ENCODE data around the gene KAZALD1. TPM values are rescaled to one million over a fixed set of nuclear protein-coding genes. Genes with fewer than 3 reads are reported as not detected.

The KAZALD1 gene
- total and polyA plus RNA-seq, 7 donors: 0.49 to 40.2 (median 3.9) TPM

DNA sequence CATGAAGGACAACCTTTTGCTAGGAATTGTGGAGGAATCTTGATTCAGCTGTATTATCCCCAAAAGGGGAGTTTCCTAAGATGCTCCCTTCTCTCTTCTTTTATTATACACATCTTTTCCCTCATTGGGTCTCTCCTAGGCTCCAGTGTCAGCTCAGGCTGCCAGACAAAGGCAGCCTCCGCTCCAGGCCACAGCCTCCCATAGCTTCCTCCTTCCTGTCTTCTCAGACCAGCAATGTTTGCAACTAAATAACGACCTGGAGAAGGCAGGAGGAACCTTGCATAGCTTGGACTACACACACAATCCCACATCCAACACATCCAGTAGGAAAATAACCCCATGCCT, 18.5 kb upstream of the KAZALD1 start:
- Histone ChIP-seq H3K36me3 (peaks cover 0 to 19% (median 1%) of the 10 kb centered on the region in 4 donors), H3K4me1 (peaks cover 0 to 19% (median 13%) of the 10 kb centered on the region in 4 donors), H3K27ac (peak overlapping the region; percentile 81 to 87 (median 84)), H3K4me3 (peak overlapping the region; percentile 34 to 56 (median 51)), H3K27me3 (peaks cover 11 to 25% (median 19%) of the 10 kb centered on the region in 3 donors), H3K9me3 (no peaks in the 10 kb centered on the region)
- intact Hi-C loops (cut with DNase I): loop anchor here (2.0 kb wide), 1 partner anchor 17 kb away; the partner anchor contains the start of gene KAZALD1
- WGBS, 2 donors: 8 to 25% methylated on average over 2 of the region's 2 CpGs
- TF ChIP-seq EP300 (IDR thresholded peaks at IDR 0.05): no peak
- TF ChIP-seq, protein P1, sequence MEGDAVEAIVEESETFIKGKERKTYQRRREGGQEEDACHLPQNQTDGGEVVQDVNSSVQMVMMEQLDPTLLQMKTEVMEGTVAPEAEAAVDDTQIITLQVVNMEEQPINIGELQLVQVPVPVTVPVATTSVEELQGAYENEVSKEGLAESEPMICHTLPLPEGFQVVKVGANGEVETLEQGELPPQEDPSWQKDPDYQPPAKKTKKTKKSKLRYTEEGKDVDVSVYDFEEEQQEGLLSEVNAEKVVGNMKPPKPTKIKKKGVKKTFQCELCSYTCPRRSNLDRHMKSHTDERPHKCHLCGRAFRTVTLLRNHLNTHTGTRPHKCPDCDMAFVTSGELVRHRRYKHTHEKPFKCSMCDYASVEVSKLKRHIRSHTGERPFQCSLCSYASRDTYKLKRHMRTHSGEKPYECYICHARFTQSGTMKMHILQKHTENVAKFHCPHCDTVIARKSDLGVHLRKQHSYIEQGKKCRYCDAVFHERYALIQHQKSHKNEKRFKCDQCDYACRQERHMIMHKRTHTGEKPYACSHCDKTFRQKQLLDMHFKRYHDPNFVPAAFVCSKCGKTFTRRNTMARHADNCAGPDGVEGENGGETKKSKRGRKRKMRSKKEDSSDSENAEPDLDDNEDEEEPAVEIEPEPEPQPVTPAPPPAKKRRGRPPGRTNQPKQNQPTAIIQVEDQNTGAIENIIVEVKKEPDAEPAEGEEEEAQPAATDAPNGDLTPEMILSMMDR (IDR thresholded peaks at IDR 0.05): no peak
- no peak for TF ChIP-seq POLR2AphosphoS5 (IDR thresholded peaks at IDR 0.05)
- TF ChIP-seq POLR2A (IDR thresholded peaks at IDR 0.05): no peak
- no peak for DNase-seq

DNA sequence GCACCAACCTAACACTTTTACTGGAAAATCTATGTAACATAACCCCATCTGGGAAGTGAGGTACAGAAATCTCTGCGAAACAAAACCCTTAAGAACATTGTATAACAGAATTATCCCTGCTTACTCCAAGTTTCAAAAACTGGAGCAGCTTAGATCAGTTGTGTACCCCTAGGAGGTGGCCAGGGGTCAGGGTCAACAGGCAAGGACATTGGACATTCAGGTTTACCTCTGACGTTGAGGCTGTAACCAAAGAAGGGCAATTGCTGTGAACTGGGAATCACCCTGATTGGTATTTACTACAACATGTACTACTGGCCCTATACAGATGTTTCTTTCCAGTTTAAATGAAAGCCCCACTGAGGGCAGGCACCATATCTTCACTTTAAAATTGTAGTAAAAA, 17.7 kb upstream of the KAZALD1 start:
- Histone ChIP-seq H3K4me1 (peaks cover 0 to 19% (median 13%) of the 10 kb centered on the region in 4 donors), H3K27ac (no peak overlapping the region), H3K36me3 (peaks cover 0 to 11% (median 0%) of the 10 kb centered on the region in 4 donors), H3K27me3 (peaks cover 19 to 33% (median 27%) of the 10 kb centered on the region in 3 donors), H3K9me3 (no peaks in the 10 kb centered on the region), H3K4me3 (no peak overlapping the region)
- intact Hi-C loops (cut with DNase I): no loop called here
- DNase-seq: no peak
- 77 to 83% methylated on average over 2 of the region's 2 CpGs for WGBS, 2 donors
- no peak for TF ChIP-seq EP300 (IDR thresholded peaks at IDR 0.05)

DNA sequence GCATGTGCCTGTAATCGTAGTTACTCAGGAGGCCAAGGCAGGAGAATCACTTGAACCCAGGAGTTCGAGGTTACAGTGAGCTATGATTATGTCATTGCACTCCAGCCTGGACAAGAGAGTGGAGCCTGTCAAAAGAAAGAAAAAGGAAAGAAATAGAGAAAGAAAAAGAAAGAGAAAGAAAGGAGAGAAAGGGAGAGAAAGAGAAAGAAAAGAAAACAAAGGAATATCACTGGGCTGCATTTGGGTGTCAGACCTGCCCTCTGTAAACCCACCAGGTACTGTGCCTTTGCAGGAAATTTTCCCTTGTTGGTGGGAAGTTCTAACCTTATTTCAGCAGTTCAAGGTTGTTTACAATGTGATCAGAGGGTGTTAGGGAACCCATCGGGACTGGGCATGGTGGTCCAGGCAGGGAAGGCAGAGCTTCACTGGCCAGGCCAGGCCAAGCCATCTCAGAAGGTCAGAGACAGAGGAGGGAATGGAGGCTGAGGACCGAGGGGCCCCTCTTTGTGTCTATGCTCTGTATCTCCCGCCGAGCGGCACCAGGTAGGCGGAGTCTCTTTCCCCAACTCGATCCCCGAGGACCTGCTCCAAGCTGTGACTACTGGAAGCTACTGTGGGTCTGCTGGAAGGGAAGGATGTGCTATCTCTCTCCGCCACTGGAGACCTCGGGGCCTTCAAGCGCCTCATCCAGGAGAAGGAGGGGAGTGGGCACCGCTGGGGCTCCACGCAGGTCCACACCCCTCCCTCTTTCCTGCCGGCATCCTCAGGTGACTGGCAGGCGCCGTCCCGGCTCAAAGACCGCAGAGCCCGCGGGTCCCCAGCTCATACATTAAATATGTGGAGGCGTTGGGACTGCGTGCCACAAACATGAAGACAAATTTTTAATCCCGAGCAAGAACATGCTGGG, 15.2 kb upstream of the KAZALD1 start:
- Histone ChIP-seq H3K27me3 (peaks cover 36 to 57% (median 52%) of the 10 kb centered on the region in 3 donors), H3K4me1 (peaks cover 0 to 24% (median 22%) of the 10 kb centered on the region in 4 donors), H3K9me3 (no peaks in the 10 kb centered on the region), H3K27ac (no peak overlapping the region), H3K36me3 (no peaks in the 10 kb centered on the region), H3K4me3 (no peak overlapping the region)
- DNase-seq: no peak
- intact Hi-C loops (cut with DNase I): loop anchor here (5.0 kb wide), 1 partner anchor 96 kb away; no protein-coding TSS in a partner anchor
- 53 to 61% methylated on average over 25 of the region's 25 CpGs for WGBS, 2 donors
- TF ChIP-seq EP300 (IDR thresholded peaks at IDR 0.05) (no peak), POLR2A (IDR thresholded peaks at IDR 0.05) (no peak), POLR2AphosphoS5 (IDR thresholded peaks at IDR 0.05) (no peak)
- TF ChIP-seq, protein P1 (IDR thresholded peaks at IDR 0.05): no peak

DNA sequence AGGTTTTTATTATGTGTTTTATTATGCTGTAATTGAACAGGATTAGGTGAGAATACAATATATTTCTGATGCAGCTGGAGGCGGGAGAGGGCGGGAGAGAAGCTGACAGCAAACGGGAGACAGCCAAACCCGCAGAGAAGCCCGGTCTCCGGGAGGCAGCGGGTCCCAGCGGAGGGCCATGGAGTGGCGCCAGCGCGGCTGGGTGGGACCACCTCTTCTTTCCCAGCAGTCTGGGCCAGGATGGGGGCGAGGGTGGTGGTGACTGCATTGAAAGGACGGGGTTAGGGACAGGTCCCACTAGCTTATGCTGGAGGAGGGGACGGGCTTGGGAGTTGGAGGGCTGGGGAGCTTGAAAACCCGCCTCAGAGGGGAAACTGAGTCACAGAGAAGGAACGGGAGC, 14.5 kb upstream of the KAZALD1 start:
- Histone ChIP-seq H3K36me3 (no peaks in the 10 kb centered on the region), H3K9me3 (no peaks in the 10 kb centered on the region), H3K4me1 (peaks cover 0 to 21% (median 15%) of the 10 kb centered on the region in 4 donors), H3K27ac (no peak overlapping the region), H3K27me3 (peaks cover 36 to 64% (median 54%) of the 10 kb centered on the region in 3 donors), H3K4me3 (no peak overlapping the region)
- DNase-seq: no peak
- WGBS, 2 donors: 40 to 57% methylated on average over 16 of the region's 16 CpGs
- TF ChIP-seq EP300 (IDR thresholded peaks at IDR 0.05) (no peak), POLR2A (IDR thresholded peaks at IDR 0.05) (no peak), POLR2AphosphoS5 (IDR thresholded peaks at IDR 0.05) (no peak)
- TF ChIP-seq, protein P1 (IDR thresholded peaks at IDR 0.05): no peak
- intact Hi-C loops (cut with DNase I): loop anchor here (5.0 kb wide), 1 partner anchor 95 kb away; no protein-coding TSS in a partner anchor

Measured in sigmoid colon (tissue), 7 donors.